GM12864 (cell line): ENCODE results near the gene MBP.
A peak's percentile ranks its signal among the peaks of the same experiment; 100 is the strongest.

ENCODE experiments used
- DNase-seq: peaks from one replicate; pipeline ENCODE4 v3.0.0-alpha.2; 2011; ENCODE audit warnings: low read depth
- H3K4me3 ChIP-seq: 2 replicates; pipeline ENCODE4 v1.5.1; 2011; ENCODE audit warnings: mild to moderate bottlenecking, low read depth, low read length, control low read depth
- TF ChIP-seq, protein P1 (sequence below): IDR thresholded peaks from 2 replicates; pipeline ENCODE4 v1.5.1; 2011; ENCODE audit warnings: low read depth, mild to moderate bottlenecking, moderate library complexity, low read length, control low read depth, inconsistent platforms; ENCODE audit errors: missing control alignments

Gene MBP

DNA sequence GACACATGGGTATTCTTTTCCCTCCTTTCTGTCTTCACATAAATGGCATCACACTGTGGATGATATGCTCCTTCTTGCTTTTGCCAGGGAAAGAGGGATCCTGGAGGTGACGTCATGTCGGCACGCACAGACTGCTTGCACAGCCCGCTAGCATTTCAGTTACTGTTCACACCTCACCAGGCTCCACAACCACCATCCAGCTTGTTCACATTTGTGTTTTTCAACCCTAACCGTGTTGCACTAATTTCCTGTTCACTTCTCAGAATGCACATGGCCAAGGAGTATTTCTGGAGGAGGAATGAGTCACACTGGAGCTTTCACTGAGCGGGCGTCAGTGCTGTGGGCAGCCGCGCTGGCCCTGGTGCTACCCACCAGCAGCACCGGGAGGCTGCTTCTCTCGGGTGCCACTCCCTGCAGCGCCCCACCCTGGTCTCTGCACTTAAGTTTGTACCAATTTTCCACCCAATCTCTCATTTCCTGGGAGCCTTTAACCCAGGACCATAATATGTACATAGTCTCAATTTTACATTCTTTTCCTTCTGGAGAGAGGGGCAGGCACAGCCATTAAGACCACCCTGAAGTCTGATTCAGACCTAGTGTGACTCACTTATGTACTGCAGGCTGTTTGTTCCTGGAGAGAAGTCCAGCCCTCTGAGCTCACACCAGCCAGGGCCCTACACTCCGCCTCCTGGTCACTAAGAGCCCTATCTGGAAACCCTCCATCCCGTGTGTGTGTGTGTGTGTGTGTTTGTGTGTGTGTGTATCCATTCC lies 65.1 kb downstream of the MBP start:
- no peak for DNase-seq
- H3K4me3 ChIP-seq, result no peak overlapping the region; the same call in 1 of the 2 replicates
- TF ChIP-seq, protein P1, sequence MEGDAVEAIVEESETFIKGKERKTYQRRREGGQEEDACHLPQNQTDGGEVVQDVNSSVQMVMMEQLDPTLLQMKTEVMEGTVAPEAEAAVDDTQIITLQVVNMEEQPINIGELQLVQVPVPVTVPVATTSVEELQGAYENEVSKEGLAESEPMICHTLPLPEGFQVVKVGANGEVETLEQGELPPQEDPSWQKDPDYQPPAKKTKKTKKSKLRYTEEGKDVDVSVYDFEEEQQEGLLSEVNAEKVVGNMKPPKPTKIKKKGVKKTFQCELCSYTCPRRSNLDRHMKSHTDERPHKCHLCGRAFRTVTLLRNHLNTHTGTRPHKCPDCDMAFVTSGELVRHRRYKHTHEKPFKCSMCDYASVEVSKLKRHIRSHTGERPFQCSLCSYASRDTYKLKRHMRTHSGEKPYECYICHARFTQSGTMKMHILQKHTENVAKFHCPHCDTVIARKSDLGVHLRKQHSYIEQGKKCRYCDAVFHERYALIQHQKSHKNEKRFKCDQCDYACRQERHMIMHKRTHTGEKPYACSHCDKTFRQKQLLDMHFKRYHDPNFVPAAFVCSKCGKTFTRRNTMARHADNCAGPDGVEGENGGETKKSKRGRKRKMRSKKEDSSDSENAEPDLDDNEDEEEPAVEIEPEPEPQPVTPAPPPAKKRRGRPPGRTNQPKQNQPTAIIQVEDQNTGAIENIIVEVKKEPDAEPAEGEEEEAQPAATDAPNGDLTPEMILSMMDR, result no peak

DNA sequence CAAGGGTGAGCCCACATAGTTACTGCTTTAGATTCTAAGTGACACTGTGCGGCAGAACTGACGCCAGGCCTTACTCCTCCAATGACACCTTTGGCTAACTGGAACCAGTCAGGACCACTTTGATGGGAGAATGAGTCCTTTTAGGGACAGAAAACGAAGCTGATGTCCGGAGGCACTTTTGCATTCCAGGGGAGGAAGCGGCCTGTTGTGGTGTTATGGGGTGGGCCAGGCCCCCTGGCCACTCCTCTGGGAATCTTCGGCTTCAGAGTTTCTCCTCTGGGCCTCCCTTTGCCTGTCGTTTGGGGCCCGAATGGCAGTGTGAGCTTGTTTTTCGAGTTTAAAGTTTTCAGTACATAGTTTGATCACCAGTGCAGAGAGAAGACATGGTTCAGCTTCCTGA lies 65.9 kb downstream of the MBP start:
- TF ChIP-seq, protein P1, result no peak
- no peak overlapping the region for H3K4me3 ChIP-seq
- DNase-seq, result no peak

- DNase-seq, result no peak
- H3K4me3 ChIP-seq, result no peak overlapping the region
- TF ChIP-seq, protein P1, result no peak
Measured at GRCh38 chr18:77066101-77066500, 66.5 kb downstream of the MBP start.

DNA sequence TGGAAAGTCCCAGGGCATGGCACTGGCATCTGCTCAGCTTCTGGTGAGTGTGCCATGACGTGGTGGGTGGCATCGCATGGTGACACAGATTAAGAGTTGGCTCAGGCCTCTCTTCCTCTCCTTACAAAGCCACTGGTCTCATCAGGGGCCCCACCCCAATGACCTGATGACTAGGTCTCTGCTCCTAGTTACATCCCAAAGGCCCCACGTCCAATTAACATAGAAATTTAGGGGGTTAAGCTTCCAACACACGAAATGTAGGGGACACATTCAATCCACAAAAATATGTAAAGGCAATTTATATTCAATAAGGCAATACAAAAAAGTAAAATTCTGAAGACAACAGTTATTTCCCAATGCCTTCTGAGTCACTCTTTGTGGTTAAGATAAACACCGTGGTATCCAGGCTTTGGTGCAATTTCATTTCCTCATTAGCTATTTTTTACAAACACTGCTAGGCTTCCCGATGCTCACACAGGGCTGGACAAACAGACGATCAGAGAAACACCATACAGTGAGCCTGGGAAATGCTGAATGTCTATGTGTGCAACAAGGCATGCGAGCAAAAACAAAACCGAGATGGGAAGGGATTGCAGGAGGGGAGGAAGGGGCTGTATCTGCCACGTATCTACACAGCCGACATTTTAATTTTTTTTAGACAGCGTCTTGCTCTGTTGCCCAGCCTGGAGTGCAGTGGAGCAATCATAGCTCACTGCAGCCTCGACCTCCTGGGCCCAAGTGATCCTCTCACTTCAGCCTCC lies 67.2 kb downstream of the MBP start:
- TF ChIP-seq, protein P1, result no peak
- no peak for DNase-seq
- H3K4me3 ChIP-seq, result no peak overlapping the region

DNA sequence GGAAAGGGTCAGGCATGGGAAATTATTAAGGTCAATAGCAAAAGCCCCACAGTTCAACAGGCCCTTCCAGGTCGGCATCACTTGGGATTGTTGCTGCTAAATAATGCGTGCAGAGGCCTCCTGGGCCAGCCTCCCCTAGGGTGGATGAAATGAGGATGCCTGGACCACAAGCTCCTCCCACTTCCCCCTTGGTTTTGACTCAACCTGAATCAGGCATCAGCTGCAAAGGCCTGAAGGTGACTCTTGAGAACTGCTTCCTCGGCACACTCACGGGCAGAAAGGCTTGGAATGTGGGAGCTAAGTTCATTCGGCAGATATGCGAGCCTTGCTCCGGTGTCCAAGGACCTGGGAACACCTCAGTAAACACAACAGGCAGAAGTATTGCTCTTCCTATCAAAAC lies 69.3 kb downstream of the MBP start:
- TF ChIP-seq, protein P1, result no peak
- no peak overlapping the region; the same call in 1 of the 2 replicates for H3K4me3 ChIP-seq
- DNase-seq, result peak; percentile 82

GRCh38 chr18:77062518-77063003 lies 70.0 kb downstream of the MBP start:
- DNase-seq, result peak; percentile 85
- TF ChIP-seq, protein P1, result no peak
- H3K4me3 ChIP-seq, result no peak overlapping the region; the same call in 1 of the 2 replicates
